HUES48 (cell line): ENCODE results near the gene C18orf63.

Experiments
- H3K27ac ChIP-seq: one replicate; pipeline ENCODE4 v1.7.0; 2013; ENCODE audit warnings: low read depth, low read length, inconsistent platforms
- H3K27me3 ChIP-seq: 2 replicates; pipeline ENCODE4 v1.6.1; 2013; ENCODE audit warnings: mild to moderate bottlenecking, low read length; ENCODE audit not compliant: control insufficient read depth, insufficient read depth
- H3K36me3 ChIP-seq: 2 replicates; pipeline ENCODE4 v1.6.1; 2013; ENCODE audit warnings: low read length; ENCODE audit not compliant: control insufficient read depth, insufficient read depth
- H3K4me1 ChIP-seq: 2 replicates; pipeline ENCODE4 v1.6.1; 2013; ENCODE audit warnings: mild to moderate bottlenecking, low read length; ENCODE audit not compliant: control insufficient read depth, insufficient read depth
- H3K4me3 ChIP-seq: 2 replicates; pipeline ENCODE4 v1.5.1; 2013; ENCODE audit warnings: mild to moderate bottlenecking, low read depth, low read length
- H3K9ac ChIP-seq: 2 replicates; pipeline ENCODE4 v1.6.1; 2013; ENCODE audit warnings: mild to moderate bottlenecking, low read depth, low read length, moderate library complexity
- H3K9me3 ChIP-seq: 2 replicates; pipeline ENCODE4 v1.6.1; 2013; ENCODE audit warnings: low read length; ENCODE audit not compliant: control insufficient read depth, insufficient read depth

Gene C18orf63

GRCh38 chr18:74378179-74378682, 62.6 kb downstream of the C18orf63 start:
- Histone ChIP-seq H3K4me3 (no peak overlapping the region), H3K27me3 (no peaks in the 10 kb centered on the region), H3K9me3 (peaks cover 14% of the 10 kb centered on the region), H3K27ac (no peak overlapping the region), H3K4me1 (no peaks in the 10 kb centered on the region), H3K9ac (no peak overlapping the region), H3K36me3 (no peaks in the 10 kb centered on the region)

- no peaks in the 10 kb centered on the region for H3K36me3 ChIP-seq
- no peak overlapping the region for H3K9ac ChIP-seq
- peaks cover 5% of the 10 kb centered on the region for H3K4me1 ChIP-seq
- no peak overlapping the region for H3K4me3 ChIP-seq
- H3K27me3 ChIP-seq = no peaks in the 10 kb centered on the region
- no peak overlapping the region for H3K27ac ChIP-seq
- peaks cover 14% of the 10 kb centered on the region for H3K9me3 ChIP-seq
Observed at GRCh38 chr18:74380916-74381315, 65.3 kb downstream of the C18orf63 start.

- Histone ChIP-seq H3K27me3 (no peaks in the 10 kb centered on the region), H3K27ac (no peak overlapping the region), H3K4me1 (peaks cover 5% of the 10 kb centered on the region), H3K9ac (no peak overlapping the region), H3K9me3 (peaks cover 14% of the 10 kb centered on the region), H3K4me3 (no peak overlapping the region), H3K36me3 (no peaks in the 10 kb centered on the region)
Observed at GRCh38 chr18:74381621-74382295, 66.1 kb downstream of the C18orf63 start.

- Histone ChIP-seq H3K9me3 (peaks cover 14% of the 10 kb centered on the region), H3K9ac (no peak overlapping the region), H3K4me1 (peaks cover 5% of the 10 kb centered on the region), H3K36me3 (no peaks in the 10 kb centered on the region), H3K4me3 (no peak overlapping the region), H3K27me3 (no peaks in the 10 kb centered on the region), H3K27ac (no peak overlapping the region)
Observed at GRCh38 chr18:74382481-74383017, 66.9 kb downstream of the C18orf63 start.

GRCh38 chr18:74387383-74387782, 71.7 kb downstream of the C18orf63 start:
- no peak overlapping the region for H3K9ac ChIP-seq
- no peak overlapping the region for H3K4me3 ChIP-seq
- no peaks in the 10 kb centered on the region for H3K27me3 ChIP-seq
- H3K27ac ChIP-seq = no peak overlapping the region
- peaks cover 5% of the 10 kb centered on the region for H3K4me1 ChIP-seq
- peaks cover 2% of the 10 kb centered on the region; the same call in 1 of the 2 replicates for H3K9me3 ChIP-seq
- no peaks in the 10 kb centered on the region for H3K36me3 ChIP-seq

- H3K4me1 ChIP-seq = peaks cover 5% of the 10 kb centered on the region
- H3K27me3 ChIP-seq = no peaks in the 10 kb centered on the region
- no peak overlapping the region for H3K4me3 ChIP-seq
- no peak overlapping the region for H3K9ac ChIP-seq
- H3K36me3 ChIP-seq = no peaks in the 10 kb centered on the region
- H3K9me3 ChIP-seq = no peaks in the 10 kb centered on the region
- H3K27ac ChIP-seq = no peak overlapping the region
Observed at GRCh38 chr18:74388227-74388626, 72.6 kb downstream of the C18orf63 start.

GRCh38 chr18:74389171-74389927, 73.7 kb downstream of the C18orf63 start:
- Histone ChIP-seq H3K4me1 (no peaks in the 10 kb centered on the region), H3K36me3 (no peaks in the 10 kb centered on the region), H3K27ac (no peak overlapping the region), H3K9me3 (no peaks in the 10 kb centered on the region), H3K9ac (no peak overlapping the region), H3K4me3 (no peak overlapping the region), H3K27me3 (no peaks in the 10 kb centered on the region)

- H3K9me3 ChIP-seq = no peaks in the 10 kb centered on the region
- H3K27ac ChIP-seq = no peak overlapping the region
- H3K4me1 ChIP-seq = no peaks in the 10 kb centered on the region
- no peaks in the 10 kb centered on the region for H3K27me3 ChIP-seq
- no peak overlapping the region for H3K9ac ChIP-seq
- no peaks in the 10 kb centered on the region for H3K36me3 ChIP-seq
- H3K4me3 ChIP-seq = no peak overlapping the region
Observed at GRCh38 chr18:74389991-74390390, 74.4 kb downstream of the C18orf63 start.

- H3K4me1 ChIP-seq = no peaks in the 10 kb centered on the region
- no peaks in the 10 kb centered on the region for H3K36me3 ChIP-seq
- H3K27ac ChIP-seq = no peak overlapping the region
- no peaks in the 10 kb centered on the region for H3K27me3 ChIP-seq
- H3K9me3 ChIP-seq = no peaks in the 10 kb centered on the region
- no peak overlapping the region for H3K9ac ChIP-seq
- H3K4me3 ChIP-seq = no peak overlapping the region
Observed at GRCh38 chr18:74390900-74391299, 75.3 kb downstream of the C18orf63 start.

- Histone ChIP-seq H3K36me3 (no peaks in the 10 kb centered on the region), H3K4me3 (no peak overlapping the region), H3K27ac (no peak overlapping the region), H3K27me3 (no peaks in the 10 kb centered on the region), H3K9ac (no peak overlapping the region), H3K9me3 (no peaks in the 10 kb centered on the region), H3K4me1 (no peaks in the 10 kb centered on the region)
Observed at GRCh38 chr18:74392323-74392722, 76.7 kb downstream of the C18orf63 start.

GRCh38 chr18:74395006-74395405, 79.4 kb downstream of the C18orf63 start:
- no peak overlapping the region for H3K4me3 ChIP-seq
- no peaks in the 10 kb centered on the region for H3K27me3 ChIP-seq
- no peaks in the 10 kb centered on the region for H3K36me3 ChIP-seq
- H3K9ac ChIP-seq = no peak overlapping the region
- H3K4me1 ChIP-seq = no peaks in the 10 kb centered on the region
- no peaks in the 10 kb centered on the region for H3K9me3 ChIP-seq
- H3K27ac ChIP-seq = no peak overlapping the region
